Immature natural killer cell (primary cell): ENCODE data around the gene SLC23A3. TPM values are rescaled to one million over a fixed set of nuclear protein-coding genes. Genes with fewer than 3 reads are reported as not detected.

Experiments used
- DNase-seq, 3 donors: peaks; one replicate each; pipeline ENCODE4 v3.0.0; 2022; ENCODE audit warnings: mixed read lengths in 1 of 3
- H3K27ac Mint-ChIP-seq, 6 donors: one replicate each; pipeline ENCODE4 v1.8.0; 2020; ENCODE audit warnings: mixed read lengths in 6 of 6, mild to moderate bottlenecking in 5 of 6, inconsistent platforms in 4 of 6, moderate library complexity in 3 of 6
- H3K27me3 Mint-ChIP-seq, 3 donors: one replicate each; pipeline ENCODE4 v1.8.0; 2020 to 2021; ENCODE audit warnings: low read depth in 3 of 3, mild to moderate bottlenecking in 3 of 3, mixed read lengths in 3 of 3, moderate library complexity in 3 of 3, inconsistent platforms in 1 of 3
- H3K36me3 Mint-ChIP-seq, 3 donors: one replicate each; pipeline ENCODE4 v1.8.0; 2020; ENCODE audit warnings: mixed read lengths in 3 of 3, inconsistent platforms in 2 of 3, mild to moderate bottlenecking in 2 of 3
- H3K4me1 Mint-ChIP-seq, 2 donors: one replicate each; pipeline ENCODE4 v1.8.0; 2020; ENCODE audit warnings: inconsistent platforms in 2 of 2, mild to moderate bottlenecking in 2 of 2, mixed read lengths in 2 of 2, moderate library complexity in 1 of 2
- H3K4me3 Mint-ChIP-seq, 5 donors: one replicate each; pipeline ENCODE4 v1.8.0; 2020; ENCODE audit warnings: mild to moderate bottlenecking in 5 of 5, mixed read lengths in 5 of 5, inconsistent platforms in 3 of 5, moderate library complexity in 3 of 5
- H3K9me3 Mint-ChIP-seq, 6 donors: one replicate each; pipeline ENCODE4 v1.8.0; 2020; ENCODE audit warnings: mild to moderate bottlenecking in 6 of 6, mixed read lengths in 6 of 6, inconsistent platforms in 4 of 6, moderate library complexity in 3 of 6
- polyA plus RNA-seq, 3 donors: library from polyadenylated mRNA; unstranded; fragments of 300-500 nt; fragmentation: Illumina TruSeq; gene quantifications; one replicate each; pipeline ENCODE4 v1.2.3, GENCODE V29; 2021

Gene SLC23A3
- polyA plus RNA-seq, 3 donors from 2014 or later, result 0.29 TPM; not detected in 2

DNA sequence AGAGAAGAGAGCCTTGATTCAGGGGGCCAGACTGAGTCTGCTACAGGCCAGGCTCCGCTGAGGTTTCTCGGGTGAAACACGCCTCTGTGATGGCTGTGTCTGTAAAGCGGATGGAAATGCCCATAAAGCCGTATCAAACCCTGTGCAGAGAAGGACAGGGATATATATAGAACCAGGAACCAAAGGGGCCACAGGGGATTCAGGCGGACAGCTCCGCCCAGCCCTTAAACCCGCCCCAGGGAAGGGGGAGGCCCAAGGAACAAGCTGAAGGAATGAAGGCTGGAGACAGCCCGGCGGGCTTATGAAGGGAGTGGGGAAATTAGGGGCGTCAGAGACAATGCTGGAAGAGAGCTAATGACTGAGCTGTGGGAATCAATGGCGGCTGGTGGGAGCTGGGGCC lies 51.3 kb downstream of the SLC23A3 start:
- DNase-seq, result no peak
- H3K27me3 Mint-ChIP-seq, result peaks cover 0 to 2% (median 0%) of the 10 kb centered on the region in 3 donors
- H3K36me3 Mint-ChIP-seq, result peaks cover 0 to 3% (median 0%) of the 10 kb centered on the region in 3 donors
- H3K9me3 Mint-ChIP-seq, result no peaks in the 10 kb centered on the region
- no peak overlapping the region for H3K27ac Mint-ChIP-seq
- peaks cover 9% of the 10 kb centered on the region in 2 donors for H3K4me1 Mint-ChIP-seq
- no peak overlapping the region for H3K4me3 Mint-ChIP-seq

DNA sequence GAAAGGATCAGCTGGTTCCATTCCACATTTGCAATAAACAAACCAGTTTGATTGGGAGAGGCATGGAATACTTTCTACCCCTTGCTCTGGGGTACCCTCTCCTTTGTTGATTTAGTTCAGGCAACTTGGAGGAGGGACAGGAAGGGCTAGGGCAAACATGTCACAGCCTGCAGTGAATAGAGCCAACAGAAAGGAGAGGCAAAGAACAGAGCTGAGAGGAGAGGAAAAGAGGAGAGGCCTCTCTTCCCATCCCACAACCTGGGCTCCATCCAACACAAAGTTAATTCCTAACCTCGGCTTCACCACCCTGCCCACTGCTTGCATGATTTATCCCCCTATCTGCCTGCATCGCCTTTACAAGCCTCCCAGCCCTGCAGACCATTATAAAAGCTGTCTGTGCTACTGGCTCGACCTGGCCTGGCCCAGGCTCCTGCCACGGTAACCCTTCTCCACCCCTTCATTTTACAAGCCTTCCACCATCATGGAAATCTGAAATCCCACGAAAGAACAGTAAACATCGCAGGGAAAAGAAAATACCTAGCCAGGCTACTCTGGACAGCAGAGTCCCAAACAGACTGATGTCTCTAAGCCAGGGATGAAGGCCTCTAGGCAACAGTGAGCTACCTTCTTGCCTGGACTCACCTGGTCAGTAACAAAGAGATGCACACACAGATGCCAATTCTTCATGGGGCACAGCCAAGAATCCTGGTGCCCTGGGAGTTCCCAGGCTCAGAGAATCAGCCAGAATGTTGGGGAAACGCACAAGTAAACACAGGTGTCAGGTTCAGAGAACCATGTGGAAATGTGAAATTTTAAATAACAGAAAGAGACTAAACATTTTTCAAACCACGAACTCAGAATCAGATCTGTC lies 52.8 kb downstream of the SLC23A3 start:
- DNase-seq, result no peak
- no peak overlapping the region for H3K4me3 Mint-ChIP-seq
- H3K27me3 Mint-ChIP-seq, result peaks cover 0 to 2% (median 0%) of the 10 kb centered on the region in 3 donors
- H3K36me3 Mint-ChIP-seq, result peaks cover 0 to 3% (median 3%) of the 10 kb centered on the region in 3 donors
- no peaks in the 10 kb centered on the region for H3K4me1 Mint-ChIP-seq
- H3K9me3 Mint-ChIP-seq, result no peaks in the 10 kb centered on the region
- H3K27ac Mint-ChIP-seq, result peak overlapping the region in 1 of 6 donors; percentile 41

DNA sequence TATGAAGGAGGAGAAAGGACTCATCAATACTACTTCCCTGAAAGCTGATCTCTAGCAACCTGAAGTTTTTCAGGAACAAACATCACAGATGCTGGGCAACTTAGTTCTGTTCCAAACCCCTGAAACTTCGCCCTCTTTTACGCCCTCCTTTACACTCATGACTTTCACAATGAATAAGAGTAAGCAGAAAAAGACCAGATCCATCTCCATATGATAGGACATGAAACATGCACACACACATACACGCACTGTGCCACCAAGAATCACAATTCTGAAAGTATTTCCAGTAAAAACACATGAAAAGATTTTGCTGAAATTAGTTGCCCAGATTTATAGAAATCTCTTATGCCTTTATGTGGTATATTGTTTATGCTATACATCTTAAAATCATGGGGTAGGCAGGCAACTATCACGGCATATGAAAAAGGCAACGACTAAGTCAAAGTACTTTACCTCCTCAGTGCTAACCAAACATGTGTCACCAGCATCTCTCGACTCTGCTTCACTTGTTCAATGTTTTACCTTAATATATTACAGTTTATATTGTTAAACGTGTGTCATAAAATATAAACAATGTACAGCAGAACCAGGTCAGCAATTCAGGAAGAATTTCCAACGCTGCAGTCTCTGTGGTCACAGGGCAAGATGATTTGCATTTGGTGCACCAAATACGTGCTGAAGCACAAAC lies 57.0 kb downstream of the SLC23A3 start:
- no peaks in the 10 kb centered on the region for H3K9me3 Mint-ChIP-seq
- H3K4me3 Mint-ChIP-seq, result no peak overlapping the region
- H3K27ac Mint-ChIP-seq, result no peak overlapping the region
- H3K27me3 Mint-ChIP-seq, result peaks cover 0 to 2% (median 0%) of the 10 kb centered on the region in 3 donors
- peaks cover 0 to 3% (median 0%) of the 10 kb centered on the region in 3 donors for H3K36me3 Mint-ChIP-seq
- H3K4me1 Mint-ChIP-seq, result peaks cover 2 to 11% of the 10 kb centered on the region in 2 donors
- no peak for DNase-seq

DNA sequence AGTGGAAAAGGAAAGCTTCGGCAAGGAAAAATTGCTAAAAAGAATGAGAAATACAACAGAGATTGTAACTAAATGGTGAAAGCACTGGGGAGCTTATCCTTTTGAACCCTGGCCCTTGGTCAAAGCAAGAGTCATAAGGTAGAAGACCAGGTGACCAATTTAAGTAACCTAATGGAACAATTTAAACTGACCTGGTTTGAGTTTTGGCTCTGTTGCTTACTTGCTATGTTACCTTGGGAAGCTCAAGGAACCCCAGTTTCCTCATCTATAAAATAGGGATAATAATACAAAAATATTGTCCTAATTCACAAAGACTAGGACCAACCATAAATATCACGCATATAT lies 57.8 kb downstream of the SLC23A3 start:
- Mint-ChIP-seq H3K9me3 (no peaks in the 10 kb centered on the region), H3K27ac (no peak overlapping the region), H3K4me3 (no peak overlapping the region), H3K36me3 (peaks cover 0 to 3% (median 0%) of the 10 kb centered on the region in 3 donors), H3K4me1 (peaks cover 4 to 14% of the 10 kb centered on the region in 2 donors), H3K27me3 (peaks cover 0 to 2% (median 0%) of the 10 kb centered on the region in 3 donors)
- no peak for DNase-seq

Other genes starting within 250 kb of the SLC23A3 start
- not detected for gene CDK5R2, start 210.4 kb downstream of the SLC23A3 start, polyA plus RNA-seq
- gene FEV, start 184.8 kb downstream of the SLC23A3 start, polyA plus RNA-seq, result not detected
- not detected for gene CRYBA2, start 176.6 kb downstream of the SLC23A3 start, polyA plus RNA-seq
- not detected for gene CFAP65, start 128.5 kb downstream of the SLC23A3 start, polyA plus RNA-seq
- not detected for gene IHH, start 109.1 kb downstream of the SLC23A3 start, polyA plus RNA-seq
- gene NHEJ1, start 9.2 kb downstream of the SLC23A3 start, polyA plus RNA-seq, result 10 to 100 TPM; 19.2 to 33.3 (median 21.9) TPM
- 100 to 1,000 TPM in 1 of 3 donors, 10 to 100 TPM in 2; 68.2 to 135 (median 92.9) TPM for gene CNPPD1, start 6.9 kb upstream of the SLC23A3 start, polyA plus RNA-seq
- gene RETREG2, start 8.2 kb upstream of the SLC23A3 start, polyA plus RNA-seq, result 10 to 100 TPM; 51.2 to 88.6 (median 58.6) TPM
- 100 to 1,000 TPM in 2 of 3 donors, 10 to 100 TPM in 1; 95.4 to 128 (median 102) TPM for gene ZFAND2B, start 36.8 kb upstream of the SLC23A3 start, polyA plus RNA-seq
- 1 to 10 TPM in 2 of 3 donors, under 1 TPM in 1; 0.21 to 3.7 (median 1.2) TPM for gene ABCB6, start 48.9 kb upstream of the SLC23A3 start, polyA plus RNA-seq
- 10 to 100 TPM in 2 of 3 donors, 1 to 10 TPM in 1; 8.6 to 31.9 (median 14.8) TPM for gene ATG9A, start 59.6 kb upstream of the SLC23A3 start, polyA plus RNA-seq
- 10 to 100 TPM; 11.5 to 28.6 (median 22.4) TPM for gene ANKZF1, start 59.8 kb upstream of the SLC23A3 start, polyA plus RNA-seq
- 1 to 10 TPM in 1 of 3 donors, under 1 TPM in 1, not detected in 1; 0.44 to 1.0 TPM for gene GLB1L, start 75.4 kb upstream of the SLC23A3 start, polyA plus RNA-seq
- gene STK16, start 75.5 kb upstream of the SLC23A3 start, polyA plus RNA-seq, result 10 to 100 TPM; 26.8 to 35.3 (median 27.6) TPM
- gene TUBA4B, start 83.2 kb upstream of the SLC23A3 start, polyA plus RNA-seq, result not detected
- 100 to 1,000 TPM in 2 of 3 donors, 10 to 100 TPM in 1; 88.6 to 137 (median 124) TPM for gene TUBA4A, start 83.9 kb upstream of the SLC23A3 start, polyA plus RNA-seq
- 1 to 10 TPM; 2.8 to 3.6 (median 2.9) TPM for gene DNAJB2, start 109.3 kb upstream of the SLC23A3 start, polyA plus RNA-seq
- gene PTPRN, start 139.4 kb upstream of the SLC23A3 start, polyA plus RNA-seq, result under 1 TPM in 1 of 3 donors, not detected in 2; 0.41 TPM
- not detected for gene RESP18, start 162.7 kb upstream of the SLC23A3 start, polyA plus RNA-seq
- 10 to 100 TPM; 77.4 to 97.9 (median 78.9) TPM for gene DNPEP, start 217.9 kb upstream of the SLC23A3 start, polyA plus RNA-seq
- gene DES, start 248.3 kb upstream of the SLC23A3 start, polyA plus RNA-seq, result not detected